NCI-H2029 treated with DMSO at 0.1 percent for 48 hours (cell line): ENCODE results near the gene TNFSF8.

Source experiments
- DNase-seq: peaks from one replicate; lab custom pipeline; 2025; lab: John Stamatoyannopoulos, UW

The TNFSF8 gene

DNA sequence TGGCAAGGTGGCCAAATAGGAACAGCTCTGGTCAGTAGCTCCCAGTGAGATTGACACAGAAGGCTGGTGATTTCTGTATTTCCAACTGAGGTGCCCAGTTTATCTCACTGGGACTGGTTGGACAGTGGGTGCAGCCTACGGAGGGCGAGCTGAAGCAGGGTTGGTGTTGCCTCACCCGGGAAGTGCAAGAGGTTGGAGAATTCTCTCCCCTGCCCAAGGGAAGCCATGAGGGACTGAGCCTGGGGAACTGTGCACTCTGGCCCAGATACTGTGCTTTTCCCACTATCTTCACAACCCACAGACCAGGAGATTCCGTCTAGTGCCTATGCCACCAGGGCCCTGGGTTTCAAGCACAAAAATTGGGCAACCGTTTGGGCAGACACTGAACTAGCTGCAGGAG, 61.0 kb downstream of the TNFSF8 start:
- no peak for DNase-seq

GRCh38 chr9:114867327-114867726, 63.1 kb downstream of the TNFSF8 start:
- no peak for DNase-seq

DNA sequence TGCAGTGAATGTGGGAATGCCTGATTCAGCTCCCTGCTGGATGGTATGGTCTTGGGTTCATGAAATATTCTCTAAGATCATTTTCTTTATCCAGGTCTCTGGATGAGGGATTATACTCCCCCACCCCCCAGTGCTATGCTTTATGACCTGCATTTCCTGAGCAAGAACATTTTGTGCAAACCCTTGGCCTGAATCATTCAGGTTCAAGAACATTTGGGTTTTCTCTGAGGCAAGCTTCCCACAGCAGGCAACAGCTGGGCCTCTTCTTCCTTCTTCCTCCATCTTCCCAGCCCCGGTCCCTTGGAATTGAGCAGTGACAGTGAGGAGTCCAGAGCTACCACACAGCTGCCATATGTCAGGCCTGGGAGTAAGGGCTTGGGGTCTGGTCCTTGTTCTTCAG, 65.9 kb downstream of the TNFSF8 start:
- DNase-seq, result no peak

- peak; percentile 44 for DNase-seq
Observed at GRCh38 chr9:114861922-114862605, 68.3 kb downstream of the TNFSF8 start.

DNA sequence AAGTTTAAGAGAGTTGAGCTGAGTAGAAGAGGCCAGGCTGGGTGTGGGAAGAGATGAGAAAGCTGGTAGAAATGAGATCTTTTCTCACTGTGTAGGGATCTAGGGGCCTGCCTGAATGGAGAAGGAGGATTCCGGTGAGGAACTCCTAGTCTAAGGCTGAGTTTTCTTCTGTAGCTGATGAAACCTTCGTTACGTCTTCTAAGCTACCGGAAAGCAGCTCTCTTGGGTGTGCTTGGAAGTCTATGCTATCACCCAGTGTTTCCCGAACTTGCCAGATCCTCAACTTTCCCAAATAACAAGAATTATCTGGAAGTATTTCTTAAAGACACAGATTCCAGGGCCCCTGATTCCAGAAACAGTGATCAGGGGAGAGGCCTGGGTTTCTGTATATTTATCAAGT, 69.1 kb downstream of the TNFSF8 start:
- no peak for DNase-seq

GRCh38 chr9:114860187-114860586, 70.2 kb downstream of the TNFSF8 start:
- DNase-seq, result no peak

- no peak for DNase-seq
Observed at GRCh38 chr9:114856942-114857315, 73.5 kb downstream of the TNFSF8 start.

- DNase-seq, result no peak
Observed at GRCh38 chr9:114856215-114856941, 74.0 kb downstream of the TNFSF8 start.

- no peak for DNase-seq
Observed at GRCh38 chr9:114855488-114855887, 74.9 kb downstream of the TNFSF8 start.

DNA sequence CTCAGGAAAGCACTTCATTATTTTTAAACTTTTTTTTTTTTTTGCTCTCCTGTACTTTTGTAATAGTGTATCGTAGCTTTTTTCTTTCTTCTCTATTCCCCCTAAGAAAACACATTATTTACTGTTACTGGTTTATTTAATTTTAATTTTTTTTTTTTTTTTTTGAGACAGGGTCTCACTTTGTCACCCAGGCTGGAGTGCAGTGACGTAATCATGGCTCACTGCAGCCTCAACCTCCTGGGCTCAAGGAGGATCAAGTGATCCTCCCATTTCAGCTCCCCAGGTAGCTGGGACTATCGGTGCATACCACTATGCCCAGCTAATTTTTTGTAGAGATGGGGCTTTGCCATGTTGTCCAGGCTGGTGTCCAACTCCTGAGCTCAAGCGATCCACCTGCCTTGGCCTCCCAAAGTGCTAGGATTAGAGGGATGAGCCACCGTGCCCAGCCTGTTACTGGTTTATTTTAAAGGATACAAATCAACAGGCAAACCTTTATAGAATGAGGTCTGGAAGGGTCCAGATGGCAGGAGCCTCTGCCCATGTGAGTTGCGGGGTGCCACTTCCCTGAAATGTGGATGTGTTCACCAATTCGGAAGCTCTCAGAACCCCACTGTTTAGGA, 75.5 kb downstream of the TNFSF8 start:
- DNase-seq, result no peak

GRCh38 chr9:114853071-114853855, 77.1 kb downstream of the TNFSF8 start:
- DNase-seq, result no peak

- DNase-seq, result no peak
Observed at GRCh38 chr9:114852050-114852594, 78.3 kb downstream of the TNFSF8 start.

- no peak for DNase-seq
Observed at GRCh38 chr9:114851306-114851705, 79.1 kb downstream of the TNFSF8 start.
